Fibroblast of lung (primary cell): ENCODE measurements around the gene DENND2D.

Source experiments
- CTCF ChIP-seq, 2 donors: IDR thresholded peaks in 1 of 2; conservative IDR thresholded peaks in 1 of 2; 1 replicate in 1 of 2; 2 replicates in 1 of 2; pipeline ENCODE4 v1.5.1; 2011 to 2012; ENCODE audit warnings: low read length in 2 of 2, control low read depth in 1 of 2, inconsistent platforms in 1 of 2, low read depth in 1 of 2, mild to moderate bottlenecking in 1 of 2
- EZH2 ChIP-seq: IDR thresholded peaks from 2 replicates; pipeline ENCODE4 v1.5.1; 2012; ENCODE audit warnings: low read length, control low read depth, mild to moderate bottlenecking; ENCODE audit errors: missing control alignments

DNA sequence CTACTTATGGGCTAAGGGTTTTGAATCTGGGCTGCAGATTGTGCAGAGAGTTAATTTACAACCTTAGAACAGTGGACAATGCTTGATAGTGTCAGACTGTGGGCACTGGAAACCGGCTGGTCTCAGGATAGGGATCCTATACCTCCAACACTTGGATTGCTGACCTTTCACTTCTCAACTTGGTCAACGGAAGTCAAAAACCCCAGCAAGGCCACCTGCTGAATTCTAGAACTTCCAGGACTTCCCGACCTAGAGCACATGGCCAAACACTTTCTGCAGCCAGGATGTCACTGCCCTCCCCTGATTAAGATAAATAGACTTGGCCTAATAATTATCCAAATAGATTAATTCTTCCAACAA lies 336 bp upstream of the DENND2D start:
- TF ChIP-seq CTCF (conservative IDR thresholded peaks at IDR 0.05 in 1 of 2, IDR thresholded peaks at IDR 0.05 in 1 of 2; ENCODE audit: low read depth in 1 of 2, low read length in 2 of 2), result no peak
- TF ChIP-seq EZH2, result no peak
